GM15510 (cell line): Measurements from ENCODE around the gene CCDC91.

Experiments used
- POLR2A ChIP-seq: IDR thresholded peaks from 3 replicates; pipeline ENCODE4 v1.6.1; 2011; ENCODE audit warnings: borderline replicate concordance; ENCODE audit not compliant: insufficient read length; ENCODE audit errors: extremely low read depth

Gene CCDC91

GRCh38 chr12:28568118-28568517 lies 377.9 kb downstream of the CCDC91 start:
- no peak for TF ChIP-seq POLR2A

DNA sequence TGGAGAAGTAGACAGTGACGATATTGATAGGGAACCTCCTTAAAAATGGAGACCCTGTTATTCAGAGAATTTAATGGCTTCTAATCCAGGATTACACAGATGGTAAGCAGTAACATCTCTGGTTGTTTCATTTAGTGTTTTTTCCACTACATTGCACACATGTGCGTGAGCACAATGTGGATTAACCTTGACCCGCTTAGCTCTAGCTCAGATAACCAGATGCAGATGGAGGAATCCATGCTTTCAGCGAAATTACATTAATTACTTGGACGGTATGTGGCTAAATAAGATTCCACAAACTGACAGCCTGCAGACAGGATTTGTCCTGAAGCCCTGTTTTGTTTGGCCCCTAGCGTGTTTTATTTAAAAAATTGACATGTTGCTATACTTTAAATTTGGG lies 378.4 kb downstream of the CCDC91 start:
- TF ChIP-seq POLR2A = no peak

DNA sequence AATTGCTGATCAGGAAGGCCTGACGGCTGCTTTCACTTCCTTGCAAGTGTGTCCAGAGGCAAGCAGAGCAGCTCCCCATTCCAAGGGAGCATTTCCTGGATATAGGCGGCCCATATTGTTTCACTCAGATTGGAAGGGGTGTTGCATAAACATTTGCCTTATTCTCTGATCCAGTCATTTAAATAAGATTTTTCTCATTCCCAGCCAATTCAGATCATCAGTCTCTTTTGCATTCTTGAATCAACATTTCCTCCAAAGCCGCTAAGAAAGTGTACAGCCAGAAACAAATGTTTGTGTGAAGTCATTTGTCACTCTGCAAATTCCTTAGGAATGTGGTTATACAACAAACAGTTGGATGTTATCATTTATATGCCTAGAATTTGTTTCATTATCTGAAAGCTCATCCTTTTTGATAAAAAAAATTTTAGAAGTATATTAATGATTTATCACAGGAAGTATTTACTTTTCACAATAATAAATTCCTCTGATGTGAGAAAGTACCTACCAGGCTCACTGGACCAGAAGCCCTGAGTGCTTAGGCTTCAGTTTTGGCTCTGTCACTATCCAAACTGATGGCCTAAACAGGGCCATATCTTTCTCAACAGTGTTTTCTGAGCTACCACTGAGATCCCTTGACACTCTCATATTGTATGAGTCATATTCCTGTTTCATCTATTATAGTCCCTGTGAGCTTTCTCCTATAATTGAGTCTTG lies 379.6 kb downstream of the CCDC91 start:
- TF ChIP-seq POLR2A = no peak

- TF ChIP-seq POLR2A = no peak
Observed at GRCh38 chr12:28570811-28571210, 380.6 kb downstream of the CCDC91 start.

- TF ChIP-seq POLR2A = no peak
Observed at GRCh38 chr12:28574746-28575592, 384.7 kb downstream of the CCDC91 start.

DNA sequence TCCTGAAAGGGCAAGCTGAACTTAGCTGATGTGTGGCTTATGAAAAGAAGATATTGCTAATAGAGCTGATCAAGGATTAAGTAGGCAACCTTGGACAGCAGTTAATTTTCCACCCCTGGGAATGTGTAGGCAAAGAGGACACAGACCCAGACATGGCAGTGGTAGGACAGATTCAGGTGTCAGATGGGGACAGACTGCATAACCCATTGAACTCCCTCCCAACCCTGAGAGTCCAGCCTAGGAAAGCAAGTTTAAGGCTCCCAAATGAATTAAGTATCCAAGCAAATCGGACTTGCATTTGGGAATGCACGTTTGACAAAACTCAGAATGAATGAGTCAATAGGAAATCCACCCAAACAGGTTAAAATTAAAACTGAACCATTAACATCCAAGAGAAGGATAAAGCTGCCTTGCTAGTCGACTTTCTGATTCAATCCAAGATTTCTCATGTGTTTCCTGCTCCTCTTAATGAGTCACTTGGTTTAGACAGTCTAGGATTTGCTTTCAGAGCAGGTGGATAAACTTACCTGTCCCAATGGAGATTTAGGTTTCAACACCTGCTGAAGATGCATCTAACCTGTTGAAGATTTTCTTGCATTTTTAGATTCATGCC lies 385.4 kb downstream of the CCDC91 start:
- no peak for TF ChIP-seq POLR2A

- TF ChIP-seq POLR2A = no peak
Observed at GRCh38 chr12:28578361-28578760, 388.1 kb downstream of the CCDC91 start.

GRCh38 chr12:28578833-28579252 lies 388.6 kb downstream of the CCDC91 start:
- no peak for TF ChIP-seq POLR2A

GRCh38 chr12:28582672-28583376 lies 392.6 kb downstream of the CCDC91 start:
- no peak for TF ChIP-seq POLR2A

DNA sequence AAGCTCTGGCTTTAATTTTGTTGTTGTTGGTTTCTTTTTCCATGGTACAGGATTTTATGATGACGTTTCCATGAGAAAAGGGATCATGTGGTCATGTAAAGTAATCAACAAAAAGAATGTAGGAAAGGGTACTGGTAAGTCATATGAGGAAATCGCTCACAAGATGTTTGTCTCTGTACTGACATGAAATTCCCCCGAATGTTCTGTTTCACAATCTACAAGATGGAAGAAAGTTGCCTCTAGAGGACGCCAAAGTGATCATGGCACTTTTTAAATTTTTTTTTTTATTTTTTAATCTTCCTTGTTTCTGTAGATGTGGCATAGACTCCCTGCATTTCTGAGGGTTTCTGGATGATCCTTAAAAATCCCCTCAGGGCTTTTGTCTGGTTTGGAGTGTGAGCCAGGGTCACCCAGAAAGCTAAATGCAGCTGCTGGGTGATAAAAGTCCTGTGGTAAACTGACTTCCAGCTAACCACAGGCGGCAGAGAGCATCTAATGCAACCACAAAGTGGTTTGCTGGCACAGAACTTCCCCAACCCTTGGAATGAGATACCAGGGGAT lies 393.5 kb downstream of the CCDC91 start:
- TF ChIP-seq POLR2A = no peak

DNA sequence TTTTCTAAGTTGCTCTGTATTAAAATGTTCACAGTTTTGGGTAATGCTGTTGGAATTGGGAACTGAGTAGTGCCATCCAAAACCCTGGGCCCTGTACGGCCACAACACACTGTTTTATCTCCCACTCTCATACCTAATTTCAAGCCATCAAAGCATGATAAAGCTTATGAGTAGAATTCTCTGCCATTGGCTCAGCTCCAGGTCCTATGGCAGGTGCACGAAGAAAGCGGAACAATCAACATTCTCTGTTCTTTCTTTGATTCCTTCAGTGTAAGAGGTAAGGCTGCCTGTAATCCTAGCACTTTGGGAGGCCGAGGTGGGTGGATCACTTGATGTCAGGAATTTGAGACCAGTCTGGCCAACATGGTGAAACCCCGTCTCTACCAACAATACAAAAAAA lies 394.9 kb downstream of the CCDC91 start:
- no peak for TF ChIP-seq POLR2A

- TF ChIP-seq POLR2A = no peak
Observed at GRCh38 chr12:28586481-28586880, 396.2 kb downstream of the CCDC91 start.

- no peak for TF ChIP-seq POLR2A
Observed at GRCh38 chr12:28591831-28592230, 401.6 kb downstream of the CCDC91 start.
